ENCODE results near the gene RNF180.
"Not testable (repeated sequence)": the region's sequence is repeated elsewhere in the genome, so short reads cannot be mapped to it uniquely, and the experiment has no call there.

Gene RNF180

DNA sequence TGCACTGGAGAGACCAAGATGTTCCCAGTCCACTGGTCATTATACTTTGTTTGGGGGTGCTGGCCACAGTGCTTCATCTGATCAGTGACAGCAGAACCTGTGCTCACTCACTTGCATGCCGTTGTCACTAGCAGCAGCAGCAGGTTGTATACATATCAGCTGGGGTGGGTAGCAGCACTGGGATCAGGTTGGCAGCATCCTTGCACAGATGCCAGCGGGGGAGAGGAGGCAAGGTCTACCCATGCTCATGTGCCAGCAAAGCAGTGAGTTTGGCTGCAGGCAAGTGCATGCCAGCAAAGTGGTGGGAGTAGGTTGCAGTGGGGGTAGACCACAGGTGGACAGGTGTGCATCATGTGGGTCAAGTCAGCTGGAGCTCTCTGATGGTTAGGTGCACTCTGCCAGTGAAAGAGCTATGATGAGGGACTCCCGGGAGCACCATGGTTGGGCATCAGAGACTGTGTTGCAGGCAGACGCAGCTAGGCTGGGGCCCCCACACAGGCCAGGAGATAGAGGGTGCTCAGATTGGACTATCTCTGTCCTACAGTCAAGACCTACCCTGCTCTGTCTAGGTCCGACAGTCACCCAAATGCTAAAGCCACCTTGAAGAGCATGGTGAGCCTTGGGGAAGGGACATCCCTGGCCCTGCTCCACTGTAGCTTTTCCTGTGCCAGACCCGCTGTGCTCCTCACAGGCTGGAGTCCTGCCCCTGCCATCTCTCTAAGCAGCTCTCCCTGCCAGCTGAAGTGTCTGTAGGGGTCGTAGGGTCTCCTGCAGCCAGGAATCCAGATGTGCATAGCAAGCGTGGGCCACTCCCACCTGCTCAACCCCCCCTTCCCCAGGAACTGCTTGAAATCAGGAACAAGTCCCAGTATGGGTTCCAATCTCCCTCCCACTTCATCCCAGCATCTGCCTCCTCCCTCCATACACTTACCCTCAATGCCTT is 119.8 kb downstream of the RNF180 start:
- no peak for DNase-seq (ENCODE audit: low read depth)

GRCh38 chr5:64286381-64286780 is 120.7 kb downstream of the RNF180 start:
- no peak for DNase-seq (ENCODE audit: low read depth)

DNA sequence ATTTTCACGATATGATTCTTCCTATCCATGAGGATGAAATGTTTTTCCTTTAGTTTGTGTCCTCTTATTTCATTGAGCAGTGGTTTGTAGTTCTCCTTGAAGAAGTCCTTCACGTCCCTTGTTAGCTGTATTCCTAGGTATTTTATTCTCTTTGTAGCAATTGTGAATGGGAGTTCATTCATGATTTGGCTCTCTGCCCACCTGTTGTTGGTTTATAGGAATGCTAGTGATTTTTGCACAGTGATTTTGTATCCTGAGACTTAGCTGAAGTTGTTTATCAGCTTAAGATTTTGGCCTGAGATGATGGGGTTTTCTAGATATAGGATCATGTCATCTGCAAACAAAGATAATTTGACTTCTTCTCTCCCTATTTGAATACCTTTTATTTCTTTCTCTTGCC is 122.9 kb downstream of the RNF180 start:
- not testable (repeated sequence) for DNase-seq (ENCODE audit: low read depth)

DNA sequence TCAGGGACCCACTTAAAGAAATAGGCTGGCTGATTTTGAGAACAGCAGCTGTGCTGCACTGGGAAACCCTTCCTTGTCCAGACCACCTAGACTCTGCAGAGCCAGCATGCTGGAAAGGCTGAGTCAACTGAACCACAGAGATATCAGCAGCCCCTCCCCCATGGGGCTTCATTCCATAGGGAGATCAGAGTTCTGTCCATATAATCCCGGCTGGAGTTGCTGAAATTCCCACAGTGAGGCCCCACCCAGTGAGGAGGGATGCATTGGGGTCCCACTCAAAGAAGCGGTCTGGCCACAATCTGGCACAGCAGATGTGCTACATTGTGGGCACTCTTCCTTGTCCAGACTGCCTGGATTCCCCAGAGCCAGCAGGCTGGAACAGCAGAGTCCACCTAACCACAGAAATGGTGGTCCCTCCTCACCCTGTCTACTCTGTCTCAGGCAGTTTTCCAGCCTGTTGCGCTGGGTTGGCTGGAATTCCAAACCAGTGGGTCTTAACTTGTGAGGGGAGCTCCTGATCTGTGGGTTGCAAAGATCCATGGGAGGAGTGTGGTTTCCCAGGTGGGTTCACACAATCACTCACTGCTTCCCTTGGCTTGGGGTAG is 127.1 kb downstream of the RNF180 start:
- no peak for DNase-seq (ENCODE audit: low read depth)

- no peak for DNase-seq (ENCODE audit: low read depth)
Observed at GRCh38 chr5:64295101-64295500, 129.5 kb downstream of the RNF180 start.

DNA sequence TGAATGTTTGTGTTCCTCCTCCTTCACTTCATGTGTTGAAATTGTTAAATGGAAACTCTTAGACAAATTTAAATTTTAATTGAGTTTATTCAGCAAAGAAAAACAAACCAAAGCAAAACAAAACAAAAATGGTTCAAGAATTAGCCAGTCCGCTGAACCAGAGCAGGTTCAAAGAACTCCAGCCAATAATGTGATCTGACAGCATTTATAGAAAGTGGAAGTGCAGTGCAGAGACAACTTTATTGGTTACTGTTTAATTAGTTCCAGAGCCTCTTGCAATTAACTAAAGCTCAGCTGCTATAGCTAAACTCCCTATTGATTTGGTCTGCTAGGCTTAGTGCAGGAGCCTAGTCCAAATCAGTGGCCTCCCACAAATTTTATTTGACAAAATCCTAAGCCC is 132.9 kb downstream of the RNF180 start:
- DNase-seq (ENCODE audit: low read depth) = no peak

- no peak for DNase-seq (ENCODE audit: low read depth)
Observed at GRCh38 chr5:64299805-64300204, 134.2 kb downstream of the RNF180 start.

- DNase-seq (ENCODE audit: low read depth) = no peak
Observed at GRCh38 chr5:64301566-64301965, 135.9 kb downstream of the RNF180 start.

GRCh38 chr5:64308135-64308534 is 142.5 kb downstream of the RNF180 start:
- DNase-seq (ENCODE audit: low read depth) = no peak

- no peak for DNase-seq (ENCODE audit: low read depth)
Observed at GRCh38 chr5:64312491-64312890, 146.8 kb downstream of the RNF180 start.

GRCh38 chr5:64315778-64316177 is 150.1 kb downstream of the RNF180 start:
- DNase-seq (ENCODE audit: low read depth) = no peak

DNA sequence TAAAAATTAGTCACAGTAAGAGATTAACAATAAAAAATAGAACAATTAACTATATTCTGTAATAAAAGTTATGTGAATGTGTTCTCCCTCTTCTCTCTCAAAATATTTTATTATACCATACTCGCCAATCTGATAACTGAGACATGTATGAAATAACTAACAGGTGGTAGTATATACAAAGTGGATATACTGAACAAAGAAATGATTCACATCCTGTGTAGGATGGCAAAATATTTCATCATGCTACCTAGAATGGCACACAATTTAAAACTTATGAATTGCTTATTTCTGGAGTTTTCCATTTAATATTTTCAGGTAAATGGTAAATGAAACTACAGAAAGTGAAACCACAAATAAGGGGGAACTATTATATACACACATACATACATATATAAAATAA is 152.5 kb downstream of the RNF180 start:
- DNase-seq (ENCODE audit: low read depth) = no peak

- no peak for DNase-seq (ENCODE audit: low read depth)
Observed at GRCh38 chr5:64323591-64323990, 157.9 kb downstream of the RNF180 start.

- no peak for DNase-seq (ENCODE audit: low read depth)
Observed at GRCh38 chr5:64330728-64331231, 165.1 kb downstream of the RNF180 start.

- DNase-seq (ENCODE audit: low read depth) = no peak
Observed at GRCh38 chr5:64331597-64332277, 166.1 kb downstream of the RNF180 start.

GRCh38 chr5:64333886-64334285 is 168.2 kb downstream of the RNF180 start:
- no peak for DNase-seq (ENCODE audit: low read depth)

GRCh38 chr5:64339769-64340168 is 174.1 kb downstream of the RNF180 start:
- DNase-seq (ENCODE audit: low read depth) = no peak

GRCh38 chr5:64340293-64340692 is 174.7 kb downstream of the RNF180 start:
- no peak for DNase-seq (ENCODE audit: low read depth)

GRCh38 chr5:64341340-64341739 is 175.7 kb downstream of the RNF180 start:
- DNase-seq (ENCODE audit: low read depth) = no peak

DNA sequence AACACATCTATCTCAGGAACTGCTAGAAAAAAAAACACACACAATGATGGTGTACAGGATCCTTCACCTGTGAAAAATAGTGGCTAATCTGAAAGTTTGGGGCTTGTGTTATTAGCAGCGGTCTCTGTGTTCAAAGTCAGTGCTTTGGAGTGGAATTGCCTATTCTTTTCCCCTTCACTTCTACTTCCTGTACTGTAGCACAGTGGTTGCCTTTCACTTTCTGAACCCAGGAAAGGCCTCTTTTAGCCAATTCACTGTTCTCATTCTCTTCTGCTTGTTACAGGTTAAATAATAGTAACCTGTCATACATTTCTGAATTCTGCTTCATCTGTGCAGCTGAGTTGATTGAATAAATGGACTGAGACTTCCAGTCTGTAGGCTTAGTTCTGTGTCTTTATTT is 178.9 kb downstream of the RNF180 start:
- DNase-seq (ENCODE audit: low read depth) = no peak

GRCh38 chr5:64347309-64347708 is 181.7 kb downstream of the RNF180 start:
- DNase-seq (ENCODE audit: low read depth) = no peak

- no peak for DNase-seq (ENCODE audit: low read depth)
Observed at GRCh38 chr5:64364426-64364825, 198.8 kb downstream of the RNF180 start.

DNA sequence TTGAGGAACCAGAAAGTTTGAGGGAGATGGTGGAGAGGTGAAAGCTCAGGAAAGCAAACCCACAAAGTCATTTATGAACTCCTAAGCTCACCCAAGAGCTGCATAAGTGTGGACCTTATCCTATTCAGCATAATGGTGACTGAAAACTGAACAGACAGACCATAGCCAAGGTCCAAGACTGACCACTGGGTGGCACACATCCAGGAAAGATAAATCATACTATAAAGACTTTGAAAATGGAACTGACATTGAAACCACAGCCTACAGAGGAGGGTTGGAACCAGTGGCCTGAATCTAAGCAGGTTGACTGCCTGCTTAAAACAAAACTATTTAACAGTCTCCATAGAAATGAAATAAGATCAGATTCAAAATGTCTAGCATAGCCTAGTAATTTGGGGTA is 219.1 kb downstream of the RNF180 start:
- DNase-seq (ENCODE audit: low read depth) = no peak
